Body of pancreas (tissue), 4 donors: ENCODE results near the gene SUN3.

Experiments
- CTCF ChIP-seq, 7 experiments: fragments of 450-650 bp in 4 of 7; fragments of 200-600 bp in 3 of 7; sonication (generic) in 3 of 7; IDR thresholded peaks; one replicate each; pipeline ENCODE4 v1.5.1; 2016 to 2019; ENCODE audit warnings: antibody characterized with exemption in 7 of 7
- POLR2A ChIP-seq, 3 donors: fragments of 450-650 bp; IDR thresholded peaks; one replicate each; pipeline ENCODE4 v1.6.1; 2016; ENCODE audit warnings: antibody characterized with exemption in 3 of 3, mild to moderate bottlenecking in 2 of 3

GRCh38 chr7:47941136-47941844 lies 87.6 kb downstream of the SUN3 start:
- TF ChIP-seq CTCF (IDR thresholded peaks at IDR 0.05) (no peak), POLR2A (IDR thresholded peaks at IDR 0.05) (no peak)
